HEK293 (cell line): ENCODE measurements around the gene BPIFB4.

Experiments
- KLF16 ChIP-seq: fragments of 450-650 bp; formaldehyde crosslinking; IDR thresholded peaks from 2 replicates; pipeline ENCODE4 v1.5.1; 2017; ENCODE audit warnings: missing biosample characterization, missing genetic modification characterization
- SCRT2 ChIP-seq: fragments of 450-650 bp; formaldehyde crosslinking; IDR thresholded peaks from 2 replicates; pipeline ENCODE4 v1.5.1; 2016; ENCODE audit warnings: missing biosample characterization, missing genetic modification characterization
- ZNF10 ChIP-seq: fragments of 450-650 bp; formaldehyde crosslinking; IDR thresholded peaks from 2 replicates; pipeline ENCODE4 v1.5.1; 2017; ENCODE audit warnings: missing biosample characterization, missing genetic modification characterization
- ZNF138 ChIP-seq: fragments of 450-650 bp; formaldehyde crosslinking; IDR thresholded peaks from 2 replicates; pipeline ENCODE4 v1.5.1; 2016; ENCODE audit warnings: missing biosample characterization, missing genetic modification characterization, borderline replicate concordance
- ZNF202 ChIP-seq: fragments of 450-650 bp; formaldehyde crosslinking; IDR thresholded peaks from 2 replicates; pipeline ENCODE4 v1.5.1; 2016; ENCODE audit warnings: missing biosample characterization, missing genetic modification characterization, borderline replicate concordance
- ZXDB ChIP-seq: fragments of 450-650 bp; formaldehyde crosslinking; IDR thresholded peaks from 2 replicates; pipeline ENCODE4 v1.5.1; 2016; ENCODE audit warnings: missing biosample characterization, missing genetic modification characterization
- TF ChIP-seq, protein P1 (sequence below): fragments of 450-650 bp; formaldehyde crosslinking; IDR thresholded peaks from 2 replicates; pipeline ENCODE4 v1.5.1; 2016; ENCODE audit warnings: missing biosample characterization, missing genetic modification characterization
- TF ChIP-seq, protein P2 (sequence below): fragments of 450-650 bp; formaldehyde crosslinking; IDR thresholded peaks from 2 replicates; pipeline ENCODE4 v1.5.1; 2016; ENCODE audit warnings: missing biosample characterization, missing genetic modification characterization

- TF ChIP-seq, protein P1, sequence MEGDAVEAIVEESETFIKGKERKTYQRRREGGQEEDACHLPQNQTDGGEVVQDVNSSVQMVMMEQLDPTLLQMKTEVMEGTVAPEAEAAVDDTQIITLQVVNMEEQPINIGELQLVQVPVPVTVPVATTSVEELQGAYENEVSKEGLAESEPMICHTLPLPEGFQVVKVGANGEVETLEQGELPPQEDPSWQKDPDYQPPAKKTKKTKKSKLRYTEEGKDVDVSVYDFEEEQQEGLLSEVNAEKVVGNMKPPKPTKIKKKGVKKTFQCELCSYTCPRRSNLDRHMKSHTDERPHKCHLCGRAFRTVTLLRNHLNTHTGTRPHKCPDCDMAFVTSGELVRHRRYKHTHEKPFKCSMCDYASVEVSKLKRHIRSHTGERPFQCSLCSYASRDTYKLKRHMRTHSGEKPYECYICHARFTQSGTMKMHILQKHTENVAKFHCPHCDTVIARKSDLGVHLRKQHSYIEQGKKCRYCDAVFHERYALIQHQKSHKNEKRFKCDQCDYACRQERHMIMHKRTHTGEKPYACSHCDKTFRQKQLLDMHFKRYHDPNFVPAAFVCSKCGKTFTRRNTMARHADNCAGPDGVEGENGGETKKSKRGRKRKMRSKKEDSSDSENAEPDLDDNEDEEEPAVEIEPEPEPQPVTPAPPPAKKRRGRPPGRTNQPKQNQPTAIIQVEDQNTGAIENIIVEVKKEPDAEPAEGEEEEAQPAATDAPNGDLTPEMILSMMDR = no peak
- no peak for TF ChIP-seq ZNF10 (tag by site-specific recombination)
- TF ChIP-seq, protein P2, sequence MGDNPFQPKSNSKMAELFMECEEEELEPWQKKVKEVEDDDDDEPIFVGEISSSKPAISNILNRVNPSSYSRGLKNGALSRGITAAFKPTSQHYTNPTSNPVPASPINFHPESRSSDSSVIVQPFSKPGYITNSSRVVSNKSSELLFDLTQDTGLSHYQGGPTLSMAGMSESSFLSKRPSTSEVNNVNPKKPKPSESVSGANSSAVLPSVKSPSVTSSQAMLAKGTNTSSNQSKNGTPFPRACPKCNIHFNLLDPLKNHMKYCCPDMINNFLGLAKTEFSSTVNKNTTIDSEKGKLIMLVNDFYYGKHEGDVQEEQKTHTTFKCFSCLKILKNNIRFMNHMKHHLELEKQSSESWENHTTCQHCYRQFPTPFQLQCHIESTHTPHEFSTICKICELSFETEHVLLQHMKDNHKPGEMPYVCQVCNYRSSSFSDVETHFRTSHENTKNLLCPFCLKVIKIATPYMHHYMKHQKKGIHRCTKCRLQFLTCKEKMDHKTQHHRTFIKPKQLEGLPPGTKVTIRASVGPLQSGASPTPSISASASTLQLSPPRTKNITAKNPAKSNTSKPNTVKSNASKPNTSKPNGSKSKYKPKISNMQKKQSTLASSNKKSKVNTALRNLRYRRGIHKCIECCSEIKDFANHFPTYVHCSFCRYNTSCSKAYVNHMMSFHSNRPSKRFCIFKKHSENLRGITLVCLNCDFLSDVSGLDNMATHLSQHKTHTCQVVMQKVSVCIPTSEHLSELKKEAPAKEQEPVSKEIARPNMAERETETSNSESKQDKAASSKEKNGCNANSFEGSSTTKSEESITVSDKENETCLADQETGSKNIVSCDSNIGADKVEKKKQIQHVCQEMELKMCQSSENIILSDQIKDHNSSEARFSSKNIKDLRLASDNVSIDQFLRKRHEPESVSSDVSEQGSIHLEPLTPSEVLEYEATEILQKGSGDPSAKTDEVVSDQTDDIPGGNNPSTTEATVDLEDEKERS (tag by site-specific recombination) = no peak
- no peak for TF ChIP-seq ZNF202
- TF ChIP-seq ZXDB = no peak
- TF ChIP-seq KLF16 (tag by site-specific recombination) = no peak
- no peak for TF ChIP-seq SCRT2 (tag by site-specific recombination)
- TF ChIP-seq ZNF138 (tag by site-specific recombination) = no peak
These were observed 52.6 kb downstream of the BPIFB4 start for GRCh38 chr20:33131949-33132473.
